ENCODE measurements around the gene GPR42. TPM values are rescaled to one million over a fixed set of nuclear protein-coding genes. Genes with fewer than 3 reads are reported as not detected.
"Not testable (repeated sequence)": the region's sequence is repeated elsewhere in the genome, so short reads cannot be mapped to it uniquely, and the experiment has no call there.

Gene GPR42
- total and polyA plus RNA-seq, 10 donors = 0.09 to 0.67 (median 0.63) TPM; not detected in 6

DNA sequence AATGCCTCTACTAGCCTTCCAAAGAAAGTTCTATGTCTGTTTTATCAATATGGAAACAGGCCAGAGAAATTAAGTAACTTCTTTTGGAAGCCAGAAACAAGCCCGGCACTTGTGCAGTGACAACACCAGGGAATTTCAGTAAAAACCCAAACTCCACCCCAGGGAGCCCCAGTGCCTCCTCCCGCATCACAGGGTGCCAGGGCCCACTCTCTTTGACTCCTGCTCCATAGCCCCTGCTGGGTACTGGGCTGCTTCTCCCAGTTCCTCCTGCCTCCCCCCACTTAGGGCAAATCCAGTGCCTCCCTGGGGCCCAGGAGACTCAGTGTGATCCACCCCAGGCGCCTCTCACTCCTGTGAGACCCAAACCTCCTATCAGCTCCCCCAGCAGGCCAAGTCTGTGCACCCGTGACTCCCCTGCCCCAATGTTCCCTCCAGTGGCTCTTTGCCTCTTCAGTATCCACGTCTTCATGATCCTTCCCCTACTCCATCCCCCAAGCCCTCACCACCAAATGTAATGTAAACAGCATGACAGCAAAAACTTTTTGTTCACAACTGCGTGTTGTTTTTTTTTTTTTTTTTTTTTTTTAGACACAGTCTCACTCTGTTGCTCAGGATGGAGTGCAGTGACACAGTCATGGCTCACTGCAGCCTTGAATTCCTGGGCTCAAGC is 14.9 kb upstream of the GPR42 start:
- intact Hi-C loops (cut with DNase I; ENCODE audit: low total_unique reads) = loop anchor here (10.0 kb wide), 1 partner anchor 139 kb away; the partner anchor contains the start of gene KRTDAP
- H3K27me3 ChIP-seq (replicated peaks in 1 of 7) = peaks cover 0 to 16% (median 0%) of the 10 kb centered on the region in 7 donors
- TF ChIP-seq, protein P1, sequence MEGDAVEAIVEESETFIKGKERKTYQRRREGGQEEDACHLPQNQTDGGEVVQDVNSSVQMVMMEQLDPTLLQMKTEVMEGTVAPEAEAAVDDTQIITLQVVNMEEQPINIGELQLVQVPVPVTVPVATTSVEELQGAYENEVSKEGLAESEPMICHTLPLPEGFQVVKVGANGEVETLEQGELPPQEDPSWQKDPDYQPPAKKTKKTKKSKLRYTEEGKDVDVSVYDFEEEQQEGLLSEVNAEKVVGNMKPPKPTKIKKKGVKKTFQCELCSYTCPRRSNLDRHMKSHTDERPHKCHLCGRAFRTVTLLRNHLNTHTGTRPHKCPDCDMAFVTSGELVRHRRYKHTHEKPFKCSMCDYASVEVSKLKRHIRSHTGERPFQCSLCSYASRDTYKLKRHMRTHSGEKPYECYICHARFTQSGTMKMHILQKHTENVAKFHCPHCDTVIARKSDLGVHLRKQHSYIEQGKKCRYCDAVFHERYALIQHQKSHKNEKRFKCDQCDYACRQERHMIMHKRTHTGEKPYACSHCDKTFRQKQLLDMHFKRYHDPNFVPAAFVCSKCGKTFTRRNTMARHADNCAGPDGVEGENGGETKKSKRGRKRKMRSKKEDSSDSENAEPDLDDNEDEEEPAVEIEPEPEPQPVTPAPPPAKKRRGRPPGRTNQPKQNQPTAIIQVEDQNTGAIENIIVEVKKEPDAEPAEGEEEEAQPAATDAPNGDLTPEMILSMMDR (IDR thresholded peaks at IDR 0.05 in 8 of 11, conservative IDR thresholded peaks at IDR 0.05 in 3 of 11) = no peak
- no peak for TF ChIP-seq POLR2A (IDR thresholded peaks at IDR 0.05)
- no peak for TF ChIP-seq POLR2AphosphoS5 (IDR thresholded peaks at IDR 0.05)
- no peaks in the 10 kb centered on the region for H3K36me3 ChIP-seq
- H3K4me3 ChIP-seq = no peak overlapping the region
- H3K27ac ChIP-seq = no peak overlapping the region
- H3K4me1 ChIP-seq = peaks cover 3 to 37% (median 20%) of the 10 kb centered on the region in 6 donors
- 67 to 84% (median 72%) methylated on average over 6 of the region's 6 CpGs for WGBS, 5 donors
- no peaks in the 10 kb centered on the region for H3K9me3 ChIP-seq
- peak; percentile 30 for DNase-seq

GRCh38 chr19:35357867-35358573 is 12.8 kb upstream of the GPR42 start, which contains the start of gene FFAR3:
FFAR3 (plus strand) TSS chr19:35358460; CDS start chr19:35358891, 431 bp downstream.
- H3K27me3 ChIP-seq (replicated peaks in 1 of 7) = peaks cover 0 to 7% (median 0%) of the 10 kb centered on the region in 7 donors
- WGBS, 5 donors = 32 to 49% (median 34%) methylated on average over 14 to 18 of the region's 18 CpGs
- peaks cover 3 to 25% (median 13%) of the 10 kb centered on the region in 6 donors for H3K4me1 ChIP-seq
- H3K36me3 ChIP-seq = no peaks in the 10 kb centered on the region
- H3K9me3 ChIP-seq = no peaks in the 10 kb centered on the region
- peak; percentile 79 for DNase-seq
- peak within 1 kb of the TSS in 1 of 8 donors; percentile 14 for H3K4me3 ChIP-seq
- no peak for TF ChIP-seq POLR2A (IDR thresholded peaks at IDR 0.05)
- TF ChIP-seq POLR2AphosphoS5 (IDR thresholded peaks at IDR 0.05) = peak in 1 of 3 donors; percentile 47
- TF ChIP-seq, protein P1 (IDR thresholded peaks at IDR 0.05 in 8 of 11, conservative IDR thresholded peaks at IDR 0.05 in 3 of 11) = no peak
- intact Hi-C loops (cut with DNase I; ENCODE audit: low total_unique reads) = loop anchor here (10.0 kb wide), 1 partner anchor 137 kb away; the partner anchor contains the start of gene KRTDAP
- peak within 1 kb of the TSS in 4 of 8 donors; percentile 51 to 70 (median 64) for H3K27ac ChIP-seq

- H3K9me3 ChIP-seq; H3K4me3 ChIP-seq; H3K36me3 ChIP-seq; H3K27ac ChIP-seq; H3K27me3 ChIP-seq (replicated peaks in 1 of 7): not testable (repeated sequence)
- peak; percentile 32 for DNase-seq
- intact Hi-C loops (cut with DNase I; ENCODE audit: low total_unique reads) = loop anchor here (10.0 kb wide), 1 partner anchor 136 kb away; the partner anchor contains the start of gene KRTDAP
- H3K4me1 ChIP-seq = peaks cover 3 to 16% (median 9%) of the 10 kb centered on the region in 6 donors
- WGBS, 5 donors = 68 to 90% (median 79%) methylated on average over 8 to 11 of the region's 16 CpGs; no CpG with 5 or more reads in 1 of the 5 donors
Observed at GRCh38 chr19:35358834-35359233, 12.0 kb upstream of the GPR42 start.

GRCh38 chr19:35359395-35359794 is 11.5 kb upstream of the GPR42 start:
- H3K4me1 ChIP-seq = peaks cover 3 to 13% (median 9%) of the 10 kb centered on the region in 6 donors
- not testable (repeated sequence) for H3K9me3 ChIP-seq; H3K4me3 ChIP-seq; H3K36me3 ChIP-seq; H3K27me3 ChIP-seq (replicated peaks in 1 of 7); H3K27ac ChIP-seq
- DNase-seq = peak; percentile 51
- intact Hi-C loops (cut with DNase I; ENCODE audit: low total_unique reads) = loop anchor here (10.0 kb wide), 1 partner anchor 135 kb away; the partner anchor contains the start of gene KRTDAP
- 83 to 91% (median 89%) methylated on average over 9 to 21 of the region's 21 CpGs for WGBS, 5 donors

GRCh38 chr19:35360081-35360480 is 10.8 kb upstream of the GPR42 start:
- intact Hi-C loops (cut with DNase I; ENCODE audit: low total_unique reads); H3K36me3 ChIP-seq; DNase-seq; H3K27me3 ChIP-seq (replicated peaks in 1 of 7); H3K27ac ChIP-seq; H3K4me3 ChIP-seq; H3K9me3 ChIP-seq: not testable (repeated sequence)
- peaks cover 3 to 13% (median 9%) of the 10 kb centered on the region in 6 donors for H3K4me1 ChIP-seq
- 50 to 100% (median 86%) methylated on average over 1 to 2 of the region's 5 CpGs; no CpG with 5 or more reads in 2 of the 5 donors for WGBS, 5 donors

Measured in spleen (tissue), 11 donors.